ENCODE results near the gene CYS1. TPM values are rescaled to one million over a fixed set of nuclear protein-coding genes. Genes with fewer than 3 reads are reported as not detected.
A peak's percentile ranks its signal among the peaks of the same experiment; 100 is the strongest.

Gene CYS1
- total RNA-seq, 4 donors from 2014 or later, result 1.1 to 7.4 (median 2.0) TPM

GRCh38 chr2:10084223-10084865 is 4.1 kb upstream of the CYS1 start:
- Histone ChIP-seq H3K27me3 (peaks cover 62% of the 10 kb centered on the region), H3K27ac (no peak overlapping the region), H3K36me3 (no peaks in the 10 kb centered on the region), H3K4me1 (peaks cover 5 to 14% (median 8%) of the 10 kb centered on the region in 4 donors), H3K4me3 (no peak overlapping the region), H3K9me3 (no peaks in the 10 kb centered on the region)
- 56 to 61% methylated on average over 12 of the region's 12 CpGs for WGBS, 2 donors (ENCODE audit: low coverage in 1 of 2)
- intact Hi-C loops (cut with DNase I; ENCODE audit: low total_unique reads), result no loop called here
- TF ChIP-seq POLR2A (IDR thresholded peaks at IDR 0.05) (no peak), EP300 (IDR thresholded peaks at IDR 0.05; ENCODE audit: low read depth) (no peak), POLR2AphosphoS5 (IDR thresholded peaks at IDR 0.05) (no peak), CTCF (IDR thresholded peaks at IDR 0.05) (no peak)
- DNase-seq, result no peak
- in situ Hi-C loops (cut with MboI; ENCODE audit: low pct_ligation_motif_present in 1 of 4, low pct_unique_long_range_greater_than_20kb in 1 of 4, low sequenced_read_pairs in 3 of 4), result loop anchor here in 1 of 4 donors (25.0 kb wide), 1 partner anchor 578 kb away; no protein-coding TSS in a partner anchor

DNA sequence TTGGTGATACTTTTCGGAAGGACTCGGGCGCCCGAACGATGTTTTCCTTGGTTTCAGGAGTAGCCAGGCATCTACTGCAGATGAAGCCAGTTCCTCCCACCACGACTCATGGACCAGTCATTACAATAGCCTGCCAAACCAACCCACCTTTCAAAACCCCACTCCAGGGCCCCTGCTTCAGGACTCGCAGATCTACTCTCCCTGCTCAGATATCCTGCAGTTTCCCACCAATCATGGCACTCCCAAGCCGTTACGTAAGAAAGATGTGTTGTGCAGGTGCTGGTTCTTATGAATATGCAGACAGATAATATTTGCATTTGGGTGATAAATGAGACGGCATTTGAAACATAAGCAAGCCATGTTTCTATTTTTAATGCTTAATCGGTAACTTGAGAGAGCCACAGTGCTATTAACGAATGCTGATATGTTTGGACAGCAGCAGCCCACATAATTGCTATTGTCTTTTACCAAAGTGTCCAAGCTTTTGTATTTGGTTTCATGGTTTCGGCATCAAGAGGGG is 3.5 kb upstream of the CYS1 start:
- in situ Hi-C loops (cut with MboI; ENCODE audit: low pct_ligation_motif_present in 1 of 4, low pct_unique_long_range_greater_than_20kb in 1 of 4, low sequenced_read_pairs in 3 of 4) (loop anchor here in 1 of 4 donors (25.0 kb wide), 1 partner anchor 579 kb away; no protein-coding TSS in a partner anchor), intact Hi-C loops (cut with DNase I; ENCODE audit: low total_unique reads) (no loop called here)
- 62 to 64% methylated on average over 13 of the region's 13 CpGs for WGBS, 2 donors (ENCODE audit: low coverage in 1 of 2)
- TF ChIP-seq CTCF (IDR thresholded peaks at IDR 0.05) (no peak), POLR2AphosphoS5 (IDR thresholded peaks at IDR 0.05) (no peak), EP300 (IDR thresholded peaks at IDR 0.05; ENCODE audit: low read depth) (no peak), POLR2A (IDR thresholded peaks at IDR 0.05) (no peak)
- H3K27me3 ChIP-seq, result peaks cover 68% of the 10 kb centered on the region
- H3K36me3 ChIP-seq, result no peaks in the 10 kb centered on the region
- peak overlapping the region in 1 of 4 donors; percentile 36 for H3K27ac ChIP-seq
- H3K4me3 ChIP-seq, result no peak overlapping the region
- H3K9me3 ChIP-seq, result no peaks in the 10 kb centered on the region
- DNase-seq, result no peak
- H3K4me1 ChIP-seq, result peaks cover 5 to 20% (median 11%) of the 10 kb centered on the region in 4 donors

- H3K9me3 ChIP-seq, result no peaks in the 10 kb centered on the region
- intact Hi-C loops (cut with DNase I; ENCODE audit: low total_unique reads) (no loop called here), in situ Hi-C loops (cut with MboI; ENCODE audit: low pct_ligation_motif_present in 1 of 4, low pct_unique_long_range_greater_than_20kb in 1 of 4, low sequenced_read_pairs in 3 of 4) (loop anchor here in 1 of 4 donors (25.0 kb wide), 1 partner anchor 579 kb away; no protein-coding TSS in a partner anchor)
- 50 to 60% methylated on average over 5 of the region's 5 CpGs for WGBS, 2 donors (ENCODE audit: low coverage in 1 of 2)
- no peak overlapping the region for H3K4me3 ChIP-seq
- peaks cover 5 to 25% (median 15%) of the 10 kb centered on the region in 4 donors for H3K4me1 ChIP-seq
- H3K27ac ChIP-seq, result peak overlapping the region in 1 of 4 donors; percentile 36
- H3K27me3 ChIP-seq, result peaks cover 75% of the 10 kb centered on the region
- no peaks in the 10 kb centered on the region for H3K36me3 ChIP-seq
- DNase-seq, result no peak
- TF ChIP-seq CTCF (IDR thresholded peaks at IDR 0.05), result no peak
- TF ChIP-seq POLR2AphosphoS5 (IDR thresholded peaks at IDR 0.05), result peak in 1 of 3 donors; percentile 29
Observed at GRCh38 chr2:10083046-10083445, 2.8 kb upstream of the CYS1 start.

DNA sequence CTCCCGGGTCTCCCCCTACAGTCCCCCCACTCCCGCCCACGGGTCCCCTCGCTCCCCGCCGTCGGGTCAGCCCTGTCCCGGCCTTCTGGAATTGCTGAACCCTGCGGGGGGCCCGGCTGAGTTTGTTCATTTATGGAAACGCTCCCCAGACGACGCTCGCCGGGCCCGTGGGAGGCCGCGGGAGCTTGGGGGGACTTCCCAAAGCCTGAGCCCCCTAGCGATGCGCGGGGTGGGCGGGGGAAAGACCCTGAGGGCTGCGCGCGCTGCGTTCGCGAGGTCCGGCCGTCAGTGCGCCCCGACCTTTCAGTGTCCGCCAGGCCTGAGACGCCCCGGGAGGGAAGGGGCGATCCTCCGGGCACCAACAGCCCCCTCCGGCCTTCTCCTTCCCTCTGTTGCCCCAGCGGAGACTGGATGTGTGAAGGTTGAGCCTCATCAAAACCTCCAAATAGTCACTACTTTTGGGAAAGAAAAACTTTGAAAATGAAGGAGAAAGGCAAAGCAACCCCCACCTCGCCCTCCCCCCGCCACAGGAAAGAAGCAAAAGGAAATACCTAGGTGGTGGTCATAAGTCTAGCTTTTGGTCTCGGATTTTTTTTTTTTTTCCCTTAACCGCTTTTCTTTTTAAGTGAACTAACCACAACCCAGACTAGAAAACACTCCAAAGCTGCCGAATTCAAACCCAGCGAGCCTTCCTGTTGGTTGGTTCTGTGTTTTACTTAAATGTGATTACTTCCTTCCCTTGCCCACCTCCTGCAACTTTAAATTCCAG is 509 bp upstream of the CYS1 start:
- Histone ChIP-seq H3K36me3 (no peaks in the 10 kb centered on the region), H3K27me3 (peaks cover 96% of the 10 kb centered on the region), H3K4me1 (peaks cover 5 to 25% (median 15%) of the 10 kb centered on the region in 4 donors), H3K4me3 (peak overlapping the region; percentile 30 to 68 (median 50)), H3K9me3 (no peaks in the 10 kb centered on the region), H3K27ac (peak overlapping the region; percentile 81 to 93 (median 86))
- no peak for TF ChIP-seq EP300 (IDR thresholded peaks at IDR 0.05; ENCODE audit: low read depth)
- no peak for TF ChIP-seq CTCF (IDR thresholded peaks at IDR 0.05)
- no peak for TF ChIP-seq POLR2AphosphoS5 (IDR thresholded peaks at IDR 0.05)
- TF ChIP-seq POLR2A (IDR thresholded peaks at IDR 0.05), result no peak
- intact Hi-C loops (cut with DNase I; ENCODE audit: low total_unique reads), result no loop called here
- in situ Hi-C loops (cut with MboI; ENCODE audit: low pct_ligation_motif_present in 1 of 4, low pct_unique_long_range_greater_than_20kb in 1 of 4, low sequenced_read_pairs in 3 of 4), result loop anchor here in 1 of 4 donors (25.0 kb wide), 1 partner anchor 582 kb away; no protein-coding TSS in a partner anchor
- WGBS, 2 donors (ENCODE audit: low coverage in 1 of 2), result 14 to 42% methylated on average over 6 to 42 of the region's 45 CpGs
- no peak for DNase-seq
